Hippocampal formation (tissue), 2 donors: ENCODE results near the gene SAMD4B.

Source experiments
- DNase-seq, 2 donors: peaks; one replicate each; lab custom pipeline; 2025; lab: John Stamatoyannopoulos, UW

The SAMD4B gene

DNA sequence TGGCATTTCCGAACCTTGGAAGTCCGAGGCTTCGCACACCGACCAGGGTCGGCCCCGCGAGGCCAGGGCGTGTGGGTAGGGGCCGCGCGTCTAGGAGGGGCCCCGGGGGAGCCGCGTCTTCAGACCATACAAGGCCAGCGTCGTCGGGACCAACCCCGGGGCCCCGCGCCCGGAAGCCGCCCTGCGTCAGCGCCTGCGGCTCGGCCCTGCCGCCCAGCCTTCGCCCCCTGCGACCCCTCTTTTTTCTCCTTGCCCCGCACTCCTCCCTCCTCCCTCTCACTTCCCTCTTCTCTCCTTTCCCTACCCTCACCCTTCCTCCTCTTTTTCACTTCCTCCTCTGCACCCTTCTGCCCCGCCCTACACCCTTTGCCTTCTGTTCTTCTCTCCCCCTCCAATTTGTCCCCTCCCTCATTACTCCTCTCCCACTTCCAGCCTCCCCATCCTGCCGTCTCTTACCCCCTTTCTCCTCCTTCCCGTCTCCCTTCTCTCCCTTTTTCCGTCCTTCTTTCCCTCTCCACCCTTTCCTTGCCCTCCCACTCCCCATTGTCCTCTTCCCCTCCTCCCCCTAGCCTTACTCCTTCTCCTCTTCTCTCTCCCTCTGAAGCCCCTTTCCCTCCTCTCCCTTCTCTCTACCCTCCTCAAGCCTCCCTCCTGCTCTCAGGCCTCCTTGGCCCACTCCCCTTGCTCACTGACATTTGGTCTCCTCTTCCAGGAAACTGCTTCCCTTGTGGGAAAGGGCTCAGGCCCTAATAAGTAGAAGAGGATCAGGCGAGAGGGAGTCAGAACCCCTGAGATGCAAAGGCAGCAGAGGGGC lies 68.0 kb downstream of the SAMD4B start:
- no peak for DNase-seq

DNA sequence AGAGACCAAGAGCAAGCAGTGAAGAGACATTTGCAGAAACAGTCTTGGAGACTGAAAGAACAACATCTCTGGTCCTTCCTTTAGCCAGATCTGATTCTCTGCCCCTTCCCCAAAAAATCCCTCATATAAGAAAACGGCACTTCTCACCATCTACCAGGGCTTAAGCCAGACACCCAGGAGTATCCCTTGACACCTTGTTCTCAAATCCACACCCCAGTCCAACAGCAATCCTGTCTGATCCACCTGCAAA lies 68.5 kb downstream of the SAMD4B start:
- DNase-seq: no peak

DNA sequence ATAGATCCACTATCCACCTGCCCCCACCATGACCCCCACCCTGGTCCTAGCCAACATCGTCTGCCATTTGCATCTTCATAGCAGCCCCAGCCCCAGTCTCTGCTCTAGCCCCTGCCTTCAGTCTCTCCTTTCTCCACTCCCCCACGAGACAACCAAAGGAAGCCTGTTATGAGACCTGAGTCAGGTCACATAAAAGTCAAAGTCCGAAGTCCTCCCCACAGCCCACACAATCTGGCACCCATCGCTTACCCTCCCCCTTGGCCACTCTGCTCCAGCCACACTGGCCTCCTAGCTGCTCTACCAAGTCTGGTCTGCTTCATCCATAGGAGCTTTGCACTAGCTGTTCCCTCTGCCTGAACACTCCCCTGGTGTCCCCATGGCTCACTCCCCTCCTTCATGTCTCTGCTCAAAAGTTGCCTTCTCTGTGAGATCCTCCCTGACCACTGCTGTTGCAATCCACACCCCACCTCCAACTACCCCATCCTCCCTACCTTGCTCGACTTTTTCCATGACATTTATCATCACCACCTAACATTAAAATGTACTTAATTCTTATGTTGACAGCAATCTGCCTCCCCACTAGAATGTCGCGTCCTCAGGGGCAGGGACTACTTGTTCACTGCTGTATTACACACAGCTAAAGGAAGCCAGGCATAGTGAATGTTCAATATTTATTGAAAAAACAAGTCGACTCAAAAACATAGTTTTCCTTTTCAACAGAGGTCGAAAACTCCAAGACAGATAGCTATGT lies 69.0 kb downstream of the SAMD4B start:
- DNase-seq: no peak

DNA sequence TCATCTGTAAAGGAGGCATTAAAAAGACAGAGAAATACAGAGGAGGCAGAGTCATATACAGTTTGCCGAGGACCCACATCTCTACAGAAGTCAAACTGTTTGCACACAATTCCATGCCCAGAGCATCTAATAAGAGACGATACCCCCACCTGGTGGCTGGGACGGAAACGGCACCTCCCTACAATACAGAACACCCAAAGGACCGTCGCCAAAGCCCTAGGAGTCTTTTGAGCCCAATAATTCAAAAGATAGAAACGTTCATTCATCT lies 69.5 kb downstream of the SAMD4B start:
- DNase-seq: peak; percentile 74 to 85

DNA sequence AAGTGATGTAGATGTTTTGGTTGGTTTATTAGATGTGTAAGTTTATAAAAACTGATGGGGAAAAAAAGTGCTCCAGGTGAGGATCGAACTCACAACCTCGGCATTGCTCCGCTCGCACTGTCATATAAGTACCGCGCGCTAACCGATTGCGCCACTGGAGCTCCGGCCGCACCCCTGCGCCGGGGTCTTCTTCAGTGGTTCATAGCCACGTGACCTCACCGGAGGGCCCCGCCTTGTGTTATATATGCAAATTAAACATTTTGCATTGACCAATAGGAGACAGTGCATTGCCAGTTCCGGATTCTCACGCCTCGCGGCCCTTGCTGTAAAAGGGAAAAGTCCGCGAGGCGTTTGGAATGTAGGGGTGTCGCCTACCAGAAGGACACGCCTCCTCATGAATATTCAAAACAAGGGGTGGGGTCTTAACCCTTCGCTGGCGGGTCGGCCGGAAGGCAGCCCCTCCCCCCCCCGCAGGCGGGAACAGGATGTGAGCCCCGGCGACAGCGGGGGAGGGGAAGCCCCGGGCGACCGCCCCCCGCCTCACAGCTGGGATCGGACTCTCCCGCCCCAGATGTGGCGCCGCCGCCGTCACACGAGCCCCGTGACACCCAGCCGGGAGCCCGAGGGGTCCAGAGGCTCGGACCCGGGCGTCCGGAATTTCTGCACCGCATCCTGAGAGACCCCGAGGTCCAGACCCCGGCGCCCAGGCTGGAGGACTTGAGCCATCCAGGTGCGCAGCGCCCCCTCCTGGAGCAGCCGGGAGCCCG lies 70.1 kb downstream of the SAMD4B start, which contains the start of gene PLEKHG2:
Gene PLEKHG2, plus strand, starts transcription at position 570 of the 767 bp plus-strand sequence. CDS start 1,418 bp downstream, outside the sequence.
- DNase-seq: peak; percentile 88 to 98

DNA sequence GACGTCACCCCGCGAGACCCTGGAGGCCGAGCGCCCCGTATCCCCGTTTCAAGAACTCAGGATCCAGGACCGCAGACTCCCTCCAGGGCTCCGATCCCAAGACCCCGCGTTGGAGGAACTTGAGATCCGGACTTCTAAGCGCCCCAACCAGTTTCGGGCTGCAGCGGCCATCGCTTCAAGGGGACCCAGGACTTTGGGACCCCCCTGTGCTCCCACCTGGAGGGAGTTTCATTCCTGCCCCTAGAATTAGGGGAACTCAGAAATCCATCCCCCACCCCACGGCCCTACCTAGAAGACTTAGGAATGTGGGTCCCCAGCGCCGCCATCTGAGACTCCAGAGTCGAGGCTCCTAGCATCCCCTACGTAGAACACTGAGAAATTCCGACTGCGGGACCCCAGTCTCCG lies 70.6 kb downstream of the SAMD4B start:
- peak in 1 of 2 donors; percentile 19 for DNase-seq

DNA sequence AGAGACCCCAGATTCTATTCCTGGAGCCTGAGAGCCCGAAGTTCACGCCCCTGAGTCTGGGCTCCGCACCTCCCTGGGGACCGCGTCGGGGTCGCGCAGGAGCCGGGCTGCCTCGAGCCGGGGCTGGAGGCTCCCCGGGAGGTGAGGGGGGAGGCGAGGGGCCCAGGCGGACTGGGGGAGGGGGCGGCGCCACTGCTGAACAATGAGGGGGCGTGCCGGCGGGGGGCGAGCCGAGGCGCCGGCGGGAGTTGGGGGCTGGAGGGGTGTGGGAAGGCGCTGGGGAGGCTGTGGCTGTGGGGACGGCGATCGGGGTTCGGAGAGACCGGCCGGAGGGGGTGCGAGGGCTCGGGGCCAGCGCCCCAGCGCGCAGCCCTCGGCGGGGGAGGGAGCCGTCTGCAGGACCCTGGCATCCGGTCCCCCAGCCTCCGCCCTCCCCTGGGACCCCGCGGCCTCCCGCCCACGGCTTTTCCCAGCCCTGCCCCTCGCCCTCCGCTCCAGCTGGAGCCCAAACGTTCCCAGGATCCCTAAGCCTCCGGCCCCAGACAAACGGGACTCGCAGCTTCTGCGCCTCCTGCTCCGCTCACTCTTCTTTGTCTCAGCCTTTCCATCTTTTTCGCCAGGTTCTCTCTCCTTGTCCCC lies 71.2 kb downstream of the SAMD4B start:
- DNase-seq: no peak

DNA sequence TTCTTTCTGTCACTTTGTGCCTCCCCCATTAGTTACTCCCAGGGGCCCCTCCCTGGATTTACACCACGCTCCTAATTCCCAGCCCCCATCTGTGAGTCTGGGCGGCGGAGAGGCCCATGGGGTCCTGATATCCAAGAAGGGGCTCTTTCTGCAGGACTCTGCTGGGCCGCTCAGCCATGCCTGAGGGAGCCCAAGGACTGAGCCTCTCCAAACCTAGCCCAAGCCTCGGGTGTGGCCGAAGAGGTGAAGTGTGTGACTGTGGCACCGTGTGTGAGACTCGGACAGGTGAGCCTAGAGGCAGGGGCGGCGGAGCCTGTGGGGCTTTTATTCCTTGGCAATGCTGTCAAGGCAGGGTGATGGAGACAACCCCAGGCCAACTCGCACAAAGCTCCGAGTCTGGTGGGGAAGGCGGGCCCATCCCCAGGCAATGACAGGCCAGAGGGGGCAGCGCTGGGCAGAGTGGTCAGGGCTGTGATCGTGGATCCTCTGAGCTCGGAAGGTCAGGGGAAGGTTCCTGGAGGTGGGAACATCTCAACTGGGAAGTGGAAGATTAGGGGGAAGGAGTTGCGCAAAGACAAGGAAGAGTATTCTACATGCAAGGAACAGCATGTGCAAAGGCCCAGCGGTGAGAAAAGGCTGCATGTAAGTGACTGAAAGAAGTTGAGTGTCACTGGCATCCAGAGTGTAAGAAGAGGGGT lies 71.8 kb downstream of the SAMD4B start:
- DNase-seq: no peak

DNA sequence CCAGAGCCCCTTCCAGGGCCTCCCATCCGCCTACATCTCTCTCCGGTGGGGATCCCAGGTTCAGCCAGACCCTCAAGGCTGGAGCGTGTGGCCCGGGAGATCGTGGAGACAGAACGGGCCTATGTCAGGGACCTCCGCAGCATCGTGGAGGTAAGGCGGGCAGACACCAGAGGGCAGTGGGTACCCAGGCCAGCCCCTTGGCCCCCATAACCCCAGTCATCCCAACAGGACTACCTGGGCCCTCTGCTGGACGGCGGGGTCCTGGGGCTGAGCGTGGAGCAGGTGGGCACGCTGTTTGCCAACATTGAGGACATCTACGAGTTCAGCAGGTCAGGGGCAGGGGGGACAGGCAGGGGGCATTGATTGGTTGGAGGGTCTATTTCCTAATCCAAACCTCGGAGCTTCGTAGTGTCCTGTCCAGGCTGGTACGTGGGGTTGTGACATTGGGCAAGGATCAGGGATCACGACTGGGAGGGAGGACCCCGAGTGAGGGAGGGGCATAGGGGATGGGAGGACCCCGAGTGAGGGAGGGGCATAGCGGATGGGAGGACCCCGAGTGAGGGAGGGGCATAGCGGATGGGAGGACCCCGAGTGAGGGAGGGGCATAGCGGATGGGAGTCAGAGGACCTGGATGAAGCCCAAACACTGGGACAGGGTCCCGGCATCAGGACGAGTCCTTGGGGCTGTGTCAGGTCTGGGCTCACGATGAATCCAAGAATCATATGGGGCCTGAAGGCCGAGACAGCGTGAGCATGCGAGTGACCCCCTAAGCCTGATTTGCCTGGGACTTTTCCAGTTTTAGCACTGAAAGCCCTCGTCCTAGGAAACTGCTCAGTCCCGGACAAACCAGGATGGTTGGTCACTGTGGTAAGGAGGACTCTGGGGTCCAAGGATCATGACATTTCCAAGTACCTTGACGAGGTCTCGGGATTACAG lies 73.2 kb downstream of the SAMD4B start:
- no peak for DNase-seq

DNA sequence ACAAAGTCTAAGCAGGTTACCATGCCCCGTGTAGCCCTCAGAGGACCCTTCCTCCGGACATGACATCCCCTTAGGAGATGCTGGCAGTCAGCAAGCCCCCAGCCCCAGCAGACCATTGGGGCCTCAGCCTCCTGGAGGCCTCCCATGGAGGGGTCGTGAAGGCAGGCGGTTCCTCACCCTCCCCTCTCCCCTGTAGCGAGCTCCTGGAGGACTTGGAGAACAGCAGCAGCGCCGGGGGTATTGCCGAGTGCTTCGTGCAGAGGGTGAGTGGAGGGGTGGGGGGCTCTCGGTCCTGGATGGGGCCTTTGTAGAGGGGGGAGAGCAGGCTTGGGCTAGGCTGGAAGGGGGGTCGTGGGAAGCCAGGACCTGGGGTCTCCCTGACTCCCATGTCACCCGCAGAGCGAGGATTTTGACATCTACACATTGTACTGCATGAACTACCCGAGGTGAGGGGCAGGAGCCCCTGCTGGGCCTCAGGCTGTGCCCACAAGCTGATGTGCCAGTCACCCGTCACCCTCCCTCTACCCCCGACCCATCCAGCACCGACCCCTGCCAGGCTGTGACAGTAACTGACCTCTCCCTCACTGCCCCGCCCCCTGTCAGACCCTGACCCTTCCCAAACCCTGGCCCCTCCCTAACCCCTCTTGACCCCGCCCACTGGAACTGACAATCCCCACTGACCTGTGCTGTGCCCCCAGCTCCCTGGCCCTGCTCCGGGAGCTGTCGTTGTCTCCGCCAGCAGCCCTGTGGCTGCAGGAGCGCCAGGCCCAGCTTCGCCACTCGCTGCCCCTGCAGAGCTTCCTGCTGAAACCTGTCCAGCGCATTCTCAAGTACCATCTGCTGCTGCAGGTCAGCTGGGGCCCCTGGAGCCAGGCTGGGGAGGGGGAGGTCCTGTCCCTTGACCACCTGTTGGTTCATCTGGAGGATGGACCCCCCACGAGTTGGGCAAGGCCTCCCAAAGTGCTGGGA lies 74.2 kb downstream of the SAMD4B start:
- no peak for DNase-seq

DNA sequence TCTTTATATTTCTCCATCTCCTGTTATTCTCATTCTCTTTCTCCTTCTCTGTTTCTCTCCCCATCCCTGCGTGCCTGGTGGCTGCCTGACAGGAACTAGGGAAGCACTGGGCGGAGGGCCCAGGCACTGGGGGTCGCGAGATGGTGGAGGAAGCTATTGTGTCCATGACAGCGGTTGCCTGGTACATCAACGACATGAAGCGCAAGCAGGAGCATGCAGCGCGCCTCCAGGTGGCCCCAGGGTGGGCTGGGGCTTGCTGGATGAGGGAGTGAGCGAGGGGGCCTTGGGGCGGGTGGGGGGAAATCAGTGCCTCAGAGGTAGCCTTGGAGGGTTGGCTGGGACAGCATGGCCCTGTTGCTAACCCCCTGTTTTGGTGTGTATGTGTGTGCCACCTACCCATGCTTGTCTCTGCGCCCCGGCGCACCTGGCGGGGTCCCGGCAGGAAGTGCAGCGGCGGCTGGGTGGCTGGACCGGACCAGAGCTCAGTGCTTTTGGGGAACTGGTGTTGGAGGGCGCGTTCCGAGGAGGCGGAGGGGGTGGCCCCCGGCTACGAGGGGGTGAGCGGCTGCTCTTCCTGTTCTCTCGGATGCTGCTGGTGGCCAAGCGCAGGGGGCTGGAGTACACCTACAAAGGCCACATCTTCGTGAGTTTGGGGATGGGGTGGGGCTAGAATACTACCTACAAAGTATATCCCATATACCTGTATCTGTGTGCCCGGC lies 75.4 kb downstream of the SAMD4B start:
- no peak for DNase-seq

DNA sequence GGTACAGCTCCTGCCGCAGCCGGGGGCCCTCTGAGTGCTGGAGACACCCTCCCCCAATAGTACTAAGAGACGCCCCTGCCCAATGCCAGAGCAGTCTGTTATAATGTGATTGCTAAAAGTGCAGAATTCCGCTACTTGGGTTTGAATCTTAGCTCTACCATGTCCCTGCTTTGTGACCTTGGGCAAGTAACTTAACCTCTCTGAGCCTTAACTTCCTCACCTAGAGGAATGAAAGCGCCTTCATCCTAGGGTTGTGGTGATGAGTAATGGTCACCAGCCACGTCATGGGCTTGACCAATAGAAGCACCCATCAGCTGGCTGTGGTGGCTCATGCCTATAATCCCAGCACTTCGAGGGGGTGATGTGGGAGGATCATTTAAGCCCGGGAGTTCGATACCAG lies 76.8 kb downstream of the SAMD4B start:
- no peak for DNase-seq

DNA sequence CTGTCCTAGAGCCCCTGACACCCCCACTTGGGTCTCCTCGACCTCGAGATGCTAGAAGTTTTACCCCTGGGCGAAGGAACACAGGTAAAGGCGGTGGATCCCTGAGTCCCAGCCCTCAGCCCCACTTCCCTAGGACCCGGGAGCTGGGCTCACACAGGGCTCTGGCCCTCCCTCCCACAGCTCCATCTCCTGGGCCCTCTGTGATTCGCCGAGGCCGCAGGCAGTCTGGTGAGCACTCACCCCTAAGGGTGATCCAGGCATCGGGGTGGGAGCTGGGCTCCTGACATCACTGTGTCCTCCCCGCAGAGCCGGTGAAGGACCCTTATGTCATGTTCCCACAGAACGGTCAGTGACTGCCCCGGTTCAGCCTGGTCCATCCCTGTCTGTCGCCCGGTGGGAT lies 78.5 kb downstream of the SAMD4B start:
- DNase-seq: no peak

DNA sequence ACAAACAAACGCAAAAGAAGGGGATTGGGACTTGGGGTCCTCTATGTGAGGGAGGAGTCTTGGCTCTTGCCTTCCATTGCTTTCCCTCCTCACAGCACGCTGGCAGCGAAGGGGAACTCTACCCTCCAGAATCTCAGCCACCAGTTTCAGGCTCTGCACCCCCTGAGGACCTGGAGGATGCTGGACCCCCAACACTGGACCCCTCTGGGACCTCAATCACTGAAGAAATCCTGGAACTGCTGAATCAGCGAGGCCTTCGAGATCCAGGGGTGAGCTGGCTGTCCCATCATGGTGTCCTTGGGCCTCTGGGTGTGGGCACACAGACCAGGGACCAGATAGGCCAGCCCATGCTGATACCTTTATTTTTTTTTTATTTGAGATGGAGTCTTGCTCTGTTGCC lies 79.8 kb downstream of the SAMD4B start:
- no peak for DNase-seq

DNA sequence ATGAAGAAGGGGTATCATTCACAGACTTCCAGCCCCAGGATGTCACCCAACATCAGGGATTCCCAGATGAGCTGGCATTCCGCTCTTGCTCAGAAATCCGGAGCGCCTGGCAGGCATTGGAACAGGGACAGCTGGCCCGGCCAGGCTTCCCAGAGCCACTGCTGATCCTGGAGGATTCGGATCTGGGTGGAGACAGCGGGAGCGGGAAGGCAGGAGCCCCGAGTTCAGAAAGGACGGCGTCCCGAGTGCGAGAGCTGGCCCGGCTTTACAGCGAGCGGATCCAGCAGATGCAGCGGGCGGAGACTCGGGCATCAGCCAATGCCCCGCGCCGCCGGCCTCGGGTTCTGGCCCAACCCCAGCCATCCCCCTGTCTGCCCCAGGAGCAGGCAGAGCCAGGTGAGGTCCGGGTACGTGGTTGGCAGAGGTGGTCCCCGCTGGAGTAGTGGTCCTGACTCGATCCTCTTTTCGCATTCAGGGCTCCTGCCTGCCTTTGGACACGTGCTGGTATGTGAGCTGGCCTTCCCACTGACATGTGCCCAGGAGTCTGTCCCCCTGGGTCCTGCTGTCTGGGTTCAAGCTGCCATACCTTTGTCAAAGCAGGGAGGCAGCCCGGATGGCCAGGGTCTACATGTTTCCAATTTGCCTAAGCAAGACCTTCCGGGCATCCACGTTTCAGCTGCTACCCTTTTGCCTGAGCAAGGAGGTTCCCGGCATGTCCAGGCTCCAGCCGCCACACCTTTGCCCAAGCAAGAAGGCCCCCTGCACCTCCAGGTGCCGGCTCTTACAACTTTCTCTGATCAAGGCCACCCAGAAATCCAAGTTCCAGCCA lies 81.3 kb downstream of the SAMD4B start:
- no peak for DNase-seq

DNA sequence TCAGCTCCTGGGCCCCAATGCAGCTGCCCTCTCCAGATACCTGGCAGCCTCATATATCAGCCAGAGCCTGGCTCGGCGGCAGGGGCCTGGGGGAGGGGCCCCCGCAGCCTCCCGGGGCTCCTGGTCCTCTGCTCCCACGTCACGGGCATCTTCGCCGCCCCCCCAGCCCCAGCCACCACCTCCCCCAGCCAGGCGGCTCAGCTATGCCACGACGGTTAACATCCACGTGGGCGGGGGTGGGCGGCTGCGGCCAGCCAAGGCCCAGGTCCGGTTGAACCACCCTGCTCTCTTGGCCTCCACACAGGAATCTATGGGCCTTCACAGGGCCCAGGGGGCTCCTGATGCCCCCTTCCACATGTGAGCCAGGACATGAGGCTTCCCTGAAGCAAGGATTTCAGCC lies 82.7 kb downstream of the SAMD4B start:
- DNase-seq: no peak

DNA sequence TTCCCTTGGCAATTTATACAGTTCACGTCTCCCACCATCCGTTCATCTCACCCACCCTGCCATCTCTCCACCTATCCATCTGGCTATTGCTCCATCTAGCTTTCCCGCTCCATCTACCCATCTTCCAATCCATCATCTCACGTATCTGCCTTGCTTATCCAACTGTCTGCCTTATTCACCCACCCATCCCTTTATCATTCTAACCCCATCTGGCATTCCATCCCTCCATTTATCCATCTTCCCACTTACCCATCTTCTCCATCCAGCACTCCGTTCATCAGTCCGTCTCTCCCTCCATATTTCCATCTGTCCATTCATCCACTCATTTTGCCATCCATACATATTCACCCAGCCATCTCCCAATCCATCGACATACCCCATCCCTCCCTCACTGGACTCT lies 83.5 kb downstream of the SAMD4B start:
- no peak for DNase-seq

DNA sequence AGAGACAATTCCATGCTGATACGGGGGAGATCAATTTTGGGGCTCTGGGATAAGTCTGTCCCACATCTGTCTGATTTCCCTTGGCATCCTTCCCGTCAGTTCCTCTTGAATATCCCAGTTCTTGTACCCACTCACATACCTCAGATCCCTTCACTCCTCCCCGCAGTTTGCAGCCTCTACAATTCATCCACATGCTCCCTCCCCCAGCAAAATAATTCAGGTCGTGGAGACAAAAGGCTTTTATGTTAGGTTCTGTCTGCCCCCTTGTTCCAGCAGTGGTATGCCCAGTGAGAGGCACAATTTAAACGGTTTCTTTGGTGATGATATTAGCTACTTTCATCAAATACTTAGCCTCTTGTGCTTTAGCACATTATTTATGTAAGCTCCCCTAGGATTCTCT lies 83.9 kb downstream of the SAMD4B start:
- no peak for DNase-seq
